Measurements from ENCODE around the gene GPX5.
"Not testable (repeated sequence)": the region's sequence is repeated elsewhere in the genome, so short reads cannot be mapped to it uniquely, and the experiment has no call there.

GPX5 gene

GRCh38 chr6:28545955-28546354, 20.3 kb downstream of the GPX5 start:
- no peak for TF ChIP-seq CTCF (IDR thresholded peaks at IDR 0.05; ENCODE audit: insufficient read depth, low read depth, low read length, missing control alignments)
- DNase-seq (ENCODE audit: low read depth), result no peak
- no peak overlapping the region for H3K4me3 ChIP-seq (ENCODE audit: low read depth, low read length)

- not testable (repeated sequence) for DNase-seq (ENCODE audit: low read depth); H3K4me3 ChIP-seq (ENCODE audit: low read depth, low read length)
Observed at GRCh38 chr6:28547003-28547402, 21.3 kb downstream of the GPX5 start.

- no peak for DNase-seq (ENCODE audit: low read depth)
- no peak for TF ChIP-seq CTCF (IDR thresholded peaks at IDR 0.05; ENCODE audit: insufficient read depth, low read depth, low read length, missing control alignments)
Observed at GRCh38 chr6:28551891-28552666, 26.4 kb downstream of the GPX5 start.

GRCh38 chr6:28553384-28553985, 27.8 kb downstream of the GPX5 start:
- H3K4me3 ChIP-seq (ENCODE audit: low read depth, low read length), result peak overlapping the region; percentile 14; the same call in 1 of the 2 replicates
- no peak for TF ChIP-seq CTCF (IDR thresholded peaks at IDR 0.05; ENCODE audit: insufficient read depth, low read depth, low read length, missing control alignments)
- no peak for DNase-seq (ENCODE audit: low read depth)

More at GRCh38 chr6:28551891-28552666, 26.4 kb downstream of the GPX5 start:
- H3K4me3 ChIP-seq (ENCODE audit: low read depth, low read length), result no peak overlapping the region

GRCh38 chr6:28553986-28554881, 28.6 kb downstream of the GPX5 start:
- DNase-seq (ENCODE audit: low read depth), result peak; percentile 37
- no peak for TF ChIP-seq CTCF (IDR thresholded peaks at IDR 0.05; ENCODE audit: insufficient read depth, low read depth, low read length, missing control alignments)
- peak overlapping the region; percentile 14 for H3K4me3 ChIP-seq (ENCODE audit: low read depth, low read length)

- TF ChIP-seq CTCF (IDR thresholded peaks at IDR 0.05; ENCODE audit: insufficient read depth, low read depth, low read length, missing control alignments), result no peak
- H3K4me3 ChIP-seq (ENCODE audit: low read depth, low read length), result no peak overlapping the region
- DNase-seq (ENCODE audit: low read depth), result no peak
Observed at GRCh38 chr6:28555136-28555535, 29.5 kb downstream of the GPX5 start.

- no peak for TF ChIP-seq CTCF (IDR thresholded peaks at IDR 0.05; ENCODE audit: insufficient read depth, low read depth, low read length, missing control alignments)
- DNase-seq (ENCODE audit: low read depth), result no peak
- no peak overlapping the region for H3K4me3 ChIP-seq (ENCODE audit: low read depth, low read length)
Observed at GRCh38 chr6:28558629-28559028, 32.9 kb downstream of the GPX5 start.

All from GM12865 (cell line).